Ishikawa (cell line): ENCODE data around the gene ACAA1.

ENCODE experiments used
- CEBPB ChIP-seq: IDR thresholded peaks from 2 replicates; pipeline ENCODE4 v1.6.1; 2012
- CREB1 ChIP-seq: IDR thresholded peaks from 2 replicates; pipeline ENCODE4 v1.6.1; 2012; ENCODE audit warnings: low read depth
- EGR1 ChIP-seq: IDR thresholded peaks from 2 replicates; pipeline ENCODE4 v1.6.1; 2012
- EP300 ChIP-seq: IDR thresholded peaks from 2 replicates; pipeline ENCODE4 v1.6.1; 2012; ENCODE audit warnings: borderline replicate concordance
- FOXM1 ChIP-seq: IDR thresholded peaks from 2 replicates; pipeline ENCODE4 v1.6.1; 2012; ENCODE audit warnings: low read depth, borderline replicate concordance
- MAX ChIP-seq: IDR thresholded peaks from 2 replicates; pipeline ENCODE4 v1.6.1; 2012
- NFIC ChIP-seq: IDR thresholded peaks from 2 replicates; pipeline ENCODE4 v1.6.1; 2012
- RAD21 ChIP-seq: IDR thresholded peaks from 2 replicates; pipeline ENCODE4 v1.6.1; 2012; ENCODE audit warnings: low read depth
- TAF1 ChIP-seq: IDR thresholded peaks from 2 replicates; pipeline ENCODE4 v1.6.1; 2012; ENCODE audit warnings: low read depth, mild to moderate bottlenecking
- TCF12 ChIP-seq: IDR thresholded peaks from 2 replicates; pipeline ENCODE4 v1.6.1; 2012; ENCODE audit warnings: low read depth
- TEAD4 ChIP-seq: IDR thresholded peaks from 2 replicates; pipeline ENCODE4 v1.6.1; 2012
- USF1 ChIP-seq: IDR thresholded peaks from 2 replicates; pipeline ENCODE4 v1.6.1; 2012
- YY1 ChIP-seq: IDR thresholded peaks from 2 replicates; pipeline ENCODE4 v1.6.1; 2012; ENCODE audit warnings: low read depth
- ZBTB7A ChIP-seq: IDR thresholded peaks from 2 replicates; pipeline ENCODE4 v1.6.1; 2012; ENCODE audit warnings: low read depth
- TF ChIP-seq, protein P1 (sequence below): IDR thresholded peaks from 2 replicates; pipeline ENCODE4 v1.6.1; 2012; ENCODE audit warnings: low read depth, mild to moderate bottlenecking

The ACAA1 gene

GRCh38 chr3:38138349-38139190 lies 1.6 kb upstream of the ACAA1 start, which contains the start of gene MYD88:
TSS of gene MYD88 (plus strand) at chr3:38138661. CDS start at chr3:38138701, 40 bp downstream.
- TF ChIP-seq CREB1, result no peak
- TF ChIP-seq YY1, result no peak
- no peak for TF ChIP-seq TEAD4
- TF ChIP-seq RAD21, result no peak
- TF ChIP-seq ZBTB7A, result no peak
- no peak for TF ChIP-seq USF1
- no peak for TF ChIP-seq EGR1

DNA sequence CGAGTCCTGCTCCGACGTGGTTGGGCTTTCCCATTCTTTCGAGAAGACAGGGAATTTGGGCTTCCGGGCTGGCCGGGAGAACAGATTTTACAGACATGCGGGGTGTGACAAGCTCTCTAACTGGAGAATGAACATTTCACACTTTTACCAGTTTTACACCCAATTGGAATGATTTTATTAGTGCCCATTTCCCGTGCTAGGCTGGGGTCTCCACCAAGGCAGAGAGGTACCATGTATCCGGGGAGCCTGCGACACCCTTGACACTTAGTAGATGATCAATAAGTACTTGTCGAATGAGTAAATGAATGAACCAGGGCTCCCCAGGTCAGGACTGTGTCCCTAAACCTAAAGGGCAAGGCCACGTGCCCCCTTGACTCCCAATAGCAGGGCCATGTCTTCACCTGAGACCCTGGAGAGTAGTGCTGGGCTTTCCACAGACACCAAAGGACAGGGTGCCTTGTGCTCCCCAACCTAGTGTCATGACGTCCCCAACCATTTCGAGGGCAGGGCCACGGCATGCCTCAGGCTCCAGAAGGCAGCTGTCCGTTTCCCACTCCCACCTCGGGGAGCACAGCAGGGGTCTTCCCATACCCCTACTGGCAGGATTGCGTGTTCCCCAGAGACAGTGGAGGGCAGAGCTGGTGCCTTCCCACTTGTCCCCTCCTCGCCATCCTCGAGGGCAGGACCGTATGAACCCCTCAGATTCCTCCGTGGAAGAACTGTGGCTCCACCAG lies 855 bp upstream of the ACAA1 start:
- TF ChIP-seq MAX (no peak), TAF1 (no peak), RAD21 (no peak), USF1 (no peak), ZBTB7A (no peak), TEAD4 (no peak; the same call in 1 of the 2 replicates), FOXM1 (no peak), CREB1 (no peak), YY1 (no peak), CEBPB (no peak), TCF12 (no peak), EGR1 (no peak), NFIC (no peak), EP300 (no peak)
- TF ChIP-seq, protein P1, sequence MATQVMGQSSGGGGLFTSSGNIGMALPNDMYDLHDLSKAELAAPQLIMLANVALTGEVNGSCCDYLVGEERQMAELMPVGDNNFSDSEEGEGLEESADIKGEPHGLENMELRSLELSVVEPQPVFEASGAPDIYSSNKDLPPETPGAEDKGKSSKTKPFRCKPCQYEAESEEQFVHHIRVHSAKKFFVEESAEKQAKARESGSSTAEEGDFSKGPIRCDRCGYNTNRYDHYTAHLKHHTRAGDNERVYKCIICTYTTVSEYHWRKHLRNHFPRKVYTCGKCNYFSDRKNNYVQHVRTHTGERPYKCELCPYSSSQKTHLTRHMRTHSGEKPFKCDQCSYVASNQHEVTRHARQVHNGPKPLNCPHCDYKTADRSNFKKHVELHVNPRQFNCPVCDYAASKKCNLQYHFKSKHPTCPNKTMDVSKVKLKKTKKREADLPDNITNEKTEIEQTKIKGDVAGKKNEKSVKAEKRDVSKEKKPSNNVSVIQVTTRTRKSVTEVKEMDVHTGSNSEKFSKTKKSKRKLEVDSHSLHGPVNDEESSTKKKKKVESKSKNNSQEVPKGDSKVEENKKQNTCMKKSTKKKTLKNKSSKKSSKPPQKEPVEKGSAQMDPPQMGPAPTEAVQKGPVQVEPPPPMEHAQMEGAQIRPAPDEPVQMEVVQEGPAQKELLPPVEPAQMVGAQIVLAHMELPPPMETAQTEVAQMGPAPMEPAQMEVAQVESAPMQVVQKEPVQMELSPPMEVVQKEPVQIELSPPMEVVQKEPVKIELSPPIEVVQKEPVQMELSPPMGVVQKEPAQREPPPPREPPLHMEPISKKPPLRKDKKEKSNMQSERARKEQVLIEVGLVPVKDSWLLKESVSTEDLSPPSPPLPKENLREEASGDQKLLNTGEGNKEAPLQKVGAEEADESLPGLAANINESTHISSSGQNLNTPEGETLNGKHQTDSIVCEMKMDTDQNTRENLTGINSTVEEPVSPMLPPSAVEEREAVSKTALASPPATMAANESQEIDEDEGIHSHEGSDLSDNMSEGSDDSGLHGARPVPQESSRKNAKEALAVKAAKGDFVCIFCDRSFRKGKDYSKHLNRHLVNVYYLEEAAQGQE, result no peak

DNA sequence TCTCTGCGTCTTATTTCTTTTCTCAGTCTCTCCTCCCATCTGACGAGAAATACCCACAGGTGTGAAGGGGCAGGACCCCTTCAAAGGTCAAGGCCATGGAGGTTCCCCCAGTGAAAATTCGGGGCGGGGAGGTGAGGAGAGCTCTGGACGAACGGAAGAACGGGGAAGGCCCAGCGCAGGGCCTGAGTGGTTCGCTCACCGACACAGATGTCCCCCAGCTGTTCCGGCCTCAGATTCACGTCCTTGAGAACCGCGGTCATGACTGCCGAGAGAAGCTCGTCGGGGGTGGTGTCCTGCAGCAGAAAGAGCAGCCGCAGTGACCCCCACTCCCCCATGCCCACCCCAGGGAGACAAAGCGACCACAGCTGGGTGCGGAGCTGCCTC lies 542 bp downstream of the ACAA1 start:
- no peak for TF ChIP-seq CEBPB
- TF ChIP-seq ZBTB7A, result 0 out of 2 replicates have a peak, but pooled peaks have one; percentile 22
- no peak for TF ChIP-seq TAF1
- no peak for TF ChIP-seq RAD21
- TF ChIP-seq, protein P1, result no peak
- no peak for TF ChIP-seq TEAD4

GRCh38 chr3:38133557-38134405 lies 3.1 kb downstream of the ACAA1 start:
- no peak for TF ChIP-seq YY1
- TF ChIP-seq, protein P1, result no peak
- TF ChIP-seq USF1, result no peak
- TF ChIP-seq TEAD4, result peak; percentile 58
- TF ChIP-seq EP300, result no peak
- TF ChIP-seq ZBTB7A, result no peak
- TF ChIP-seq RAD21, result no peak
- TF ChIP-seq CEBPB, result no peak
